Mucosa of stomach (tissue), 1 donor: ENCODE data around the gene TEX48.

ENCODE experiments used
- H3K27me3 ChIP-seq: one replicate; pipeline ENCODE4 v1.7.0; 2013; ENCODE audit warnings: mild to moderate bottlenecking, low read length; ENCODE audit not compliant: control insufficient read depth, insufficient read depth
- H3K36me3 ChIP-seq: one replicate; pipeline ENCODE4 v1.7.0; 2013; ENCODE audit warnings: low read length; ENCODE audit not compliant: control insufficient read depth, insufficient read depth
- H3K4me1 ChIP-seq: one replicate; pipeline ENCODE4 v1.7.0; 2013; ENCODE audit warnings: mild to moderate bottlenecking, low read length; ENCODE audit not compliant: control insufficient read depth, insufficient read depth
- H3K4me3 ChIP-seq: one replicate; pipeline ENCODE4 v1.7.0; 2013; ENCODE audit warnings: low read length
- H3K9ac ChIP-seq: one replicate; pipeline ENCODE4 v1.7.0; 2013; ENCODE audit warnings: mild to moderate bottlenecking, low read length, moderate library complexity
- H3K9me3 ChIP-seq: one replicate; pipeline ENCODE4 v1.7.0; 2013; ENCODE audit warnings: mild to moderate bottlenecking, low read length, moderate library complexity; ENCODE audit not compliant: control insufficient read depth
- donor health status: Pancreatic carcinoma.

The TEX48 gene

GRCh38 chr9:114691046-114691955 lies 9.3 kb upstream of the TEX48 start:
- H3K4me1 ChIP-seq = no peaks in the 10 kb centered on the region
- H3K9me3 ChIP-seq = no peaks in the 10 kb centered on the region
- no peak overlapping the region for H3K4me3 ChIP-seq
- H3K9ac ChIP-seq = no peak overlapping the region
- no peaks in the 10 kb centered on the region for H3K27me3 ChIP-seq
- H3K36me3 ChIP-seq = no peaks in the 10 kb centered on the region

- no peaks in the 10 kb centered on the region for H3K27me3 ChIP-seq
- H3K36me3 ChIP-seq = no peaks in the 10 kb centered on the region
- no peak overlapping the region for H3K9ac ChIP-seq
- no peak overlapping the region for H3K4me3 ChIP-seq
- no peaks in the 10 kb centered on the region for H3K4me1 ChIP-seq
- H3K9me3 ChIP-seq = no peaks in the 10 kb centered on the region
These were observed 8.3 kb upstream of the TEX48 start for GRCh38 chr9:114690308-114690707.

- H3K4me1 ChIP-seq = no peaks in the 10 kb centered on the region
- H3K9me3 ChIP-seq = no peaks in the 10 kb centered on the region
- H3K9ac ChIP-seq = no peak overlapping the region
- H3K4me3 ChIP-seq = no peak overlapping the region
- no peaks in the 10 kb centered on the region for H3K36me3 ChIP-seq
- H3K27me3 ChIP-seq = no peaks in the 10 kb centered on the region
These were observed 7.8 kb upstream of the TEX48 start for GRCh38 chr9:114689813-114690212.

- no peak overlapping the region for H3K9ac ChIP-seq
- no peaks in the 10 kb centered on the region for H3K4me1 ChIP-seq
- no peaks in the 10 kb centered on the region for H3K9me3 ChIP-seq
- no peaks in the 10 kb centered on the region for H3K27me3 ChIP-seq
- H3K4me3 ChIP-seq = no peak overlapping the region
- H3K36me3 ChIP-seq = no peaks in the 10 kb centered on the region
These were observed 7.1 kb upstream of the TEX48 start for GRCh38 chr9:114688909-114689610.

DNA sequence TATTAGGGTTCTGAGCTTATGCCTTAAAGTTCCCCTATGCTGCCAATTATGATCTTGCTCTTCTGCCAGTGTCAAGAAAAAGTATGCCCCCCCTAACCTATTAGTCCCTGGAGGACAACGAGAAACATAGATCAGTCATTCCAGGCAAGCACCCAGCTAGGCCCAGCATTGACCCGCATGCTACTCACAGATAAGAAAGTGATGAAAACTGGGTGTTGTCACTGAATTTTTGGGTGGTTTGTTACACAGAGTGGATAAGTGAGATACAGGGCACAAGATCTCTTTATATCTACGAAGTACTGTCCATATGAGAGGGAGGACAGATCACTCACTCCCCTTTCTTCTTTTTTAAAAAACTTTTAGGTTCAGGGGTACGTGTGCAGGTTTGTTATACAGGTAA lies 6.4 kb upstream of the TEX48 start:
- no peak overlapping the region for H3K9ac ChIP-seq
- no peaks in the 10 kb centered on the region for H3K9me3 ChIP-seq
- no peaks in the 10 kb centered on the region for H3K36me3 ChIP-seq
- H3K4me3 ChIP-seq = no peak overlapping the region
- H3K27me3 ChIP-seq = no peaks in the 10 kb centered on the region
- H3K4me1 ChIP-seq = no peaks in the 10 kb centered on the region

GRCh38 chr9:114687034-114687433 lies 5.0 kb upstream of the TEX48 start:
- no peaks in the 10 kb centered on the region for H3K9me3 ChIP-seq
- H3K4me3 ChIP-seq = no peak overlapping the region
- no peaks in the 10 kb centered on the region for H3K4me1 ChIP-seq
- no peaks in the 10 kb centered on the region for H3K27me3 ChIP-seq
- no peak overlapping the region for H3K9ac ChIP-seq
- H3K36me3 ChIP-seq = no peaks in the 10 kb centered on the region

GRCh38 chr9:114685951-114686350 lies 4.0 kb upstream of the TEX48 start:
- Histone ChIP-seq H3K27me3 (no peaks in the 10 kb centered on the region), H3K36me3 (no peaks in the 10 kb centered on the region), H3K4me1 (no peaks in the 10 kb centered on the region), H3K4me3 (no peak overlapping the region), H3K9me3 (no peaks in the 10 kb centered on the region), H3K9ac (no peak overlapping the region)

- Histone ChIP-seq H3K27me3 (no peaks in the 10 kb centered on the region), H3K9me3 (no peaks in the 10 kb centered on the region), H3K36me3 (no peaks in the 10 kb centered on the region), H3K4me3 (no peak overlapping the region), H3K4me1 (no peaks in the 10 kb centered on the region), H3K9ac (no peak overlapping the region)
These were observed 2.0 kb upstream of the TEX48 start for GRCh38 chr9:114684036-114684435.

DNA sequence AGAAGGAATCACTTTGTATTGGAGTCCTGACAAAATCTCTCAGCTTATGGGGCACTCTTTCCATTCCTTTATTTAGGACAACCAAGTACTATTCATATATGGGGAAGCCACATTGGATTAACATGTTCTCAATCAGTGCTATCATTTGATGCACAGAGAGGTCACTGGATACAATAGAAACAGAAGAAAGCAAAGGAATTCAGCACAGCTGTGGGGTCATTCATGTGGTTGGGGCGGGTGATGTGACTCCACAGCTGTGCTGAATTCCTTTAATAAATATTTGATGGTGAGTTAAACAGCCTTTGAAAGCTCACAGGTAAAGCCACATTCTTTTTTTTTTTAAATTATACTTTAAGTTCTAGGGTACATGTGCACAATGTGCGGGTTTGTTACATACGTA lies 854 bp upstream of the TEX48 start:
- no peaks in the 10 kb centered on the region for H3K27me3 ChIP-seq
- no peak overlapping the region for H3K9ac ChIP-seq
- no peaks in the 10 kb centered on the region for H3K36me3 ChIP-seq
- no peaks in the 10 kb centered on the region for H3K4me1 ChIP-seq
- H3K9me3 ChIP-seq = no peaks in the 10 kb centered on the region
- no peak overlapping the region for H3K4me3 ChIP-seq

DNA sequence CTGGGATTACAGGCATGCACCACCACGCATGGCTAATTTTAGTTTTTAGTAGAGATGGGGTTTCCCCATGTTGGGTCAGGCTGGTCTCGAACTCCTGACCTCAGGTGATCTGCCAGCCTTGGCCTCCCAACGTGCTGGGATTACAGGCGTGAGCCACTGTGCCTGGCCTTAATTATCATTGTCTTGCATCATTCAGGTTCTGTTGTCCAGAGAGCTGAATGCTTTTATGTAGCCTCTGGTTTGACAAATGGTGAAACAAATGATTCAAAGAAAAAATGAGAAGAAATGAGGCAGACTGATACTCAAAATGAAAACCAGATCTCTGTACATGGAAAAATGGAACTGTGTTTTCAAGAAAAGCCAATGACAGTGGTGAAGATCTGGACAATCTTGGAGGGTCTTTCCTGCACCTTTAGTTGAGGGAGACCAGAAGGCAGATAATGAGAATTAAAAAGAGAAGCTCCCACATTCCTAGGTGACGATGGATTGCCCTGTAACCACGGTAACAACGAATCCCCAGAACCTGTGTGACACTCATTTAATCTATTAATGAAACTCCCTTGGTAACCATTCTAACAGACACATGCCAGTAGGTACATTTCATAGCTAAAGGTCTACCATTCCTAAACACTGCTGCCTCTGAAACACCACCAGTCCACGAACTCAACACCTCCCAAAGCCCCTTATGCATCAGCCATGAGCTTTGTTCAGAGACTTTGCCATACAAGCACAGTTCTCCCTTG lies 1.6 kb downstream of the TEX48 start:
- Histone ChIP-seq H3K36me3 (no peaks in the 10 kb centered on the region), H3K27me3 (no peaks in the 10 kb centered on the region), H3K9ac (no peak overlapping the region)

DNA sequence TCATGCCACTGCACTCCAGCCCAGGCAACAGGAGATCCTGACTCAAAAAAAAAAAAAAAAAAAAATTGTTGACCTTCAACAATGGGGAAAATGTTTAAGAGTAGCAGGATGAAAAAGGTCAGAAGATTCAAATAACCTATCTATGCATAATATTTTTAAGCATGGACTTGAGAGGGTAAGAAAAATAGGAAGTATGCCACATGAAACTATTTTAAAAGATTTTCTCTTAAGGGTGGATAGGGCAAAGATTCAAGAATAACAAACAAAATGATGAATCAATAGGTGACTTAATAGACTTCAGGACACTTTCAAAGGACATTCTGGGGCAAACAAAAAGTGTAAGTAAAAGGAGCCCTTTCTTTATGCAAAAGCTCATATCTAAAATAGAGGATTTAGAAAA lies 3.2 kb downstream of the TEX48 start:
- Histone ChIP-seq H3K4me1 (no peaks in the 10 kb centered on the region), H3K4me3 (no peak overlapping the region), H3K9ac (no peak overlapping the region), H3K27me3 (no peaks in the 10 kb centered on the region), H3K36me3 (no peaks in the 10 kb centered on the region), H3K9me3 (no peaks in the 10 kb centered on the region)

More for the DNA sequence above, 1.6 kb downstream of the TEX48 start:
- Histone ChIP-seq H3K4me1 (no peaks in the 10 kb centered on the region), H3K9me3 (no peaks in the 10 kb centered on the region), H3K4me3 (no peak overlapping the region)

- Histone ChIP-seq H3K4me3 (no peak overlapping the region), H3K27me3 (no peaks in the 10 kb centered on the region), H3K4me1 (no peaks in the 10 kb centered on the region)
These were observed 3.9 kb downstream of the TEX48 start for GRCh38 chr9:114678130-114678529.

More at GRCh38 chr9:114678130-114678529, 3.9 kb downstream of the TEX48 start:
- H3K36me3 ChIP-seq = no peaks in the 10 kb centered on the region
- no peak overlapping the region for H3K9ac ChIP-seq
- H3K9me3 ChIP-seq = no peaks in the 10 kb centered on the region
